ENCODE data around the gene PXDN.

GRCh38 chr2:1759611-1759930, 15.3 kb upstream of the PXDN start:
- TF ChIP-seq CTCF (conservative IDR thresholded peaks at IDR 0.05) (no peak), ZFX (IDR thresholded peaks at IDR 0.05) (no peak)

All from C4-2B (cell line).